Lower leg skin (tissue), 4 donors: ENCODE measurements around the gene LIN52. TPM values are rescaled to one million over a fixed set of nuclear protein-coding genes. Genes with fewer than 3 reads are reported as not detected.

Experiments used
- DNase-seq, 2 donors: peaks; one replicate each; pipeline ENCODE4 v3.0.0-alpha.2; 2019; ENCODE audit warnings: low spot score in 2 of 2
- H3K4me3 ChIP-seq: fragments of 200-600 bp; sonication (generic); 2 replicates; pipeline ENCODE4 v1.5.1; 2017; ENCODE audit warnings: mild to moderate bottlenecking, low read depth; ENCODE audit not compliant: poor library complexity, severe bottlenecking
- POLR2A ChIP-seq, 2 donors: fragments of 450-650 bp; IDR thresholded peaks; one replicate each; pipeline ENCODE4 v1.6.1; 2016 to 2017; ENCODE audit warnings: antibody characterized with exemption in 2 of 2, mild to moderate bottlenecking in 1 of 2, moderate library complexity in 1 of 2
- WGBS, 2 donors: methylation state at CpG; one replicate each; pipeline ENCODE4 v1.1.5; 2018; 5-methylcytosine and 5-hydroxymethylcytosine counted together
- intact Hi-C: fragments of 100-400 bp; cut with DNase I; formaldehyde crosslinking; loops from one replicate; pipeline ENCODE4 v1.15.0; 2023; ENCODE audit warnings: low total_unique reads
- total RNA-seq, 4 donors: library from RNA; depleted of rRNA; stranded (reverse); fragments of >200 nt; gene quantifications; one replicate each; pipeline ENCODE4 v1.1.0, GENCODE V29; 2016
- TF ChIP-seq, protein P1 (sequence below), 3 donors: fragments of 450-650 bp; IDR thresholded peaks; one replicate each; pipeline ENCODE4 v1.5.1; 2016; ENCODE audit warnings: antibody characterized with exemption in 3 of 3, mild to moderate bottlenecking in 3 of 3, moderate library complexity in 2 of 3

Gene LIN52
- total RNA-seq, 4 donors from 2014 or later = 5.6 to 7.9 (median 5.8) TPM

DNA sequence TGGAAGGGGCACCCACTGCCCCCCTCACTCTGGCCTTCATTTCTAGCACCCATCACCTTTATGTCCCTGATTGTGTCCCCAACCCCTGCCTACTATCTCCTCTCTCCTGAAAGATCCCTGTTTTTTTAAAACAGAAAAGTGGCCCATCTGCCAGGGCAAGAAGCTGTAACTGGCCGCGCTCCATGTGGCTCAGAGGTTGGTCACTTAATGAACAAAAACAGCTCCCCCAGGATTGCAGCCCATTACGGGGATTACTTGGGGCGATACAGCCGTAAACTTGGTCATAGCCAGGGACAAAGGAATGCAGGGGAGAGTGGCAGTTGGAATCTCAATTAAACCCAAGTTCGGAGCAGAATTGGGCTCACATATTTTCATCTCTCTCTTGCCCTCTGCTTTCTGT lies 119.7 kb downstream of the LIN52 start:
- DNase-seq = no peak
- 87 to 89% methylated on average over 6 of the region's 6 CpGs for WGBS, 2 donors
- no peak for TF ChIP-seq POLR2A (IDR thresholded peaks at IDR 0.05)
- TF ChIP-seq, protein P1, sequence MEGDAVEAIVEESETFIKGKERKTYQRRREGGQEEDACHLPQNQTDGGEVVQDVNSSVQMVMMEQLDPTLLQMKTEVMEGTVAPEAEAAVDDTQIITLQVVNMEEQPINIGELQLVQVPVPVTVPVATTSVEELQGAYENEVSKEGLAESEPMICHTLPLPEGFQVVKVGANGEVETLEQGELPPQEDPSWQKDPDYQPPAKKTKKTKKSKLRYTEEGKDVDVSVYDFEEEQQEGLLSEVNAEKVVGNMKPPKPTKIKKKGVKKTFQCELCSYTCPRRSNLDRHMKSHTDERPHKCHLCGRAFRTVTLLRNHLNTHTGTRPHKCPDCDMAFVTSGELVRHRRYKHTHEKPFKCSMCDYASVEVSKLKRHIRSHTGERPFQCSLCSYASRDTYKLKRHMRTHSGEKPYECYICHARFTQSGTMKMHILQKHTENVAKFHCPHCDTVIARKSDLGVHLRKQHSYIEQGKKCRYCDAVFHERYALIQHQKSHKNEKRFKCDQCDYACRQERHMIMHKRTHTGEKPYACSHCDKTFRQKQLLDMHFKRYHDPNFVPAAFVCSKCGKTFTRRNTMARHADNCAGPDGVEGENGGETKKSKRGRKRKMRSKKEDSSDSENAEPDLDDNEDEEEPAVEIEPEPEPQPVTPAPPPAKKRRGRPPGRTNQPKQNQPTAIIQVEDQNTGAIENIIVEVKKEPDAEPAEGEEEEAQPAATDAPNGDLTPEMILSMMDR (IDR thresholded peaks at IDR 0.05) = no peak
- no peak overlapping the region for H3K4me3 ChIP-seq
- intact Hi-C loops = no loop called here

DNA sequence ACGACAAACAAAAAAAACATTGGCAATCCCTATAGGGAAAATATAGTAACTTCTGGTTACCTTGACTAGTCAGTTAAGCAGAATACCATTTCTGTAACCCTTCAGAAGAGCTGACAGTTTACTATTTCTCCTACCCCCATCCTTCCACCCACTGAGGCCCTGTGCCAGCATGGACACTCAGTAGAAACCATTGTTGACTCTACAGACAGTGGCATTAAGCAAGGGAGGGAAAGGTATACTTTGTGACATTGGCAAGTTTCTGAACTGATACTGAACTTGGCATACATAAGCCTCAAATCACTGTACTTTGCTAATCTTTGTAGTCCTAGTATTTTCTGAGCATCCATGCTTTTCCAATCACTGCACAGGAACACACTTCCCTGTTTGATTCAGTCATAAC lies 121.1 kb downstream of the LIN52 start:
- 88 to 97% methylated on average over 1 of the region's 1 CpG for WGBS, 2 donors
- intact Hi-C loops = no loop called here
- H3K4me3 ChIP-seq = no peak overlapping the region
- no peak for DNase-seq
- TF ChIP-seq, protein P1 (IDR thresholded peaks at IDR 0.05) = no peak
- TF ChIP-seq POLR2A (IDR thresholded peaks at IDR 0.05) = no peak

DNA sequence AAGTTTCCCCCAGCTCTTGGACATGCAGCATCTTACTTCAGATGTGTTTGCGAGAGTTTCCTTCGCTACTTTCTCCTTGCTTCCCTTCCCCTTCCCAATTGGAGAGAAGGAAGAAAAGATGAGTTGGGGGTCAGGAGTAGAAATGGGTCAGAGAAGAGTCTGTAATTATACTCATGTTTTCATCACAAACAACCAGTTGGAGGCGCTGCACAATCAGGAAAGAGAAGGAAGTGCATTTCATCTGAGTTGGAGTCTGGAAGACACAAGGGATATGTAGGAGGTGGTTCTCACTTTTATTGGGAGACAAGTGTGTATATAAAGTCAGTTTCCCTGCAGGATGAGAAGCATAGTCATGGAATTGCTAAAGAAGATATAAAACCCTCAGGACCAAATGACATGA lies 123.2 kb downstream of the LIN52 start:
- intact Hi-C loops = no loop called here
- TF ChIP-seq, protein P1 (IDR thresholded peaks at IDR 0.05) = no peak
- no peak for TF ChIP-seq POLR2A (IDR thresholded peaks at IDR 0.05)
- DNase-seq = no peak
- no peak overlapping the region for H3K4me3 ChIP-seq
- WGBS, 2 donors = 76 to 83% methylated on average over 3 of the region's 3 CpGs

DNA sequence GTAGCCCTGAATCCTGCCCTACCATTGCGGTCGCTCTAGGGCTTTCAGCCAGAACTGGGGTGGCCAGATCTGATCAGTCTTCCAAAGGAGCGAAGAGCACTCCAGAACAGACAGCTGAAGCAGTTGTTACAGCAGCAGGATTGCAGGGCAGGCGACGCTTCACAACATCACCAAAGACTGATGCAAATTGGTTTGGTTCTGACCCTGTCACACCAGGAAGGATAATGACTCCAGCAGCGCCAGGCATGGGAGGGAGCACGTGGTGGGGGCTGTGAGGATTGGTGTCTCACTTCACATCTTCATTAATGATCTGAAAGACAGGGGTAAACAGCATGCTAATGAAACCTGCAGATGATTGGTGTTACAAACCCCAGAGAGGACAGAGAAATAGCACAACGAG lies 123.9 kb downstream of the LIN52 start:
- no peak overlapping the region for H3K4me3 ChIP-seq
- intact Hi-C loops = no loop called here
- no peak for TF ChIP-seq POLR2A (IDR thresholded peaks at IDR 0.05)
- TF ChIP-seq, protein P1 (IDR thresholded peaks at IDR 0.05) = no peak
- DNase-seq = no peak
- 68 to 70% methylated on average over 8 of the region's 8 CpGs for WGBS, 2 donors

DNA sequence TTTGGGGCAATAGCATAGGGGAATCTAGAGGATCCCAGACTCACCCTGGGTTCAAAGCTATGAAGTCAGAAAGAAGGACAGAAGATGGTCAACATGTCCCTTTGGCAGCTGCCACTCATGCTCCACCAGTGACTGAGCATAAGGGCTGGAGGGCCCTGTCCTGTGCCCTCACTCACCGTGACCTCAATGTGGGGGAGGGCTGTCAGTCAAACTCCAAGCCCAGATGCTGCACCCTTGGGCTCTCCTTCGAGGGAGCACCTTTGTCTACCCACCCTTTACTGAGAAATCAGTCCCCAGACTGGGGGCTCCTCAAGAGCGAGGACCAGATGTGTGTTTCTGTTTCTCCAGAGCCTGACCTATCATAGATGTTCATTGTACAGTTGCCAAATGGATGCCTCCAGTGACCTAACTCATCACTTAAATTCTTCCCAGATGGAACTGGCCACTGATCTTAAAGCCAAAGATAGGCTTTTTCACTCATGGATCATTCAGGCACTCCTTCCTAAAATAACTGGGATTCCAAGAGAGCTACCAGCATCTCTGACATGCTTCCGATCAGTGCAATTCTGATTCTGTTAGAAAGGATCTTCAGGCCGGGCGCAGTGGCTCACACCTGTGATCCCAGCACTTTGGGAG lies 127.3 kb downstream of the LIN52 start:
- TF ChIP-seq, protein P1 (IDR thresholded peaks at IDR 0.05) = no peak
- no peak for TF ChIP-seq POLR2A (IDR thresholded peaks at IDR 0.05)
- no peak overlapping the region for H3K4me3 ChIP-seq
- 82 to 88% methylated on average over 6 of the region's 6 CpGs for WGBS, 2 donors
- no peak for DNase-seq
- intact Hi-C loops = no loop called here
